ENCODE data around the gene QRICH2.
"Not testable (repeated sequence)": the region's sequence is repeated elsewhere in the genome, so short reads cannot be mapped to it uniquely, and the experiment has no call there.

QRICH2 gene

DNA sequence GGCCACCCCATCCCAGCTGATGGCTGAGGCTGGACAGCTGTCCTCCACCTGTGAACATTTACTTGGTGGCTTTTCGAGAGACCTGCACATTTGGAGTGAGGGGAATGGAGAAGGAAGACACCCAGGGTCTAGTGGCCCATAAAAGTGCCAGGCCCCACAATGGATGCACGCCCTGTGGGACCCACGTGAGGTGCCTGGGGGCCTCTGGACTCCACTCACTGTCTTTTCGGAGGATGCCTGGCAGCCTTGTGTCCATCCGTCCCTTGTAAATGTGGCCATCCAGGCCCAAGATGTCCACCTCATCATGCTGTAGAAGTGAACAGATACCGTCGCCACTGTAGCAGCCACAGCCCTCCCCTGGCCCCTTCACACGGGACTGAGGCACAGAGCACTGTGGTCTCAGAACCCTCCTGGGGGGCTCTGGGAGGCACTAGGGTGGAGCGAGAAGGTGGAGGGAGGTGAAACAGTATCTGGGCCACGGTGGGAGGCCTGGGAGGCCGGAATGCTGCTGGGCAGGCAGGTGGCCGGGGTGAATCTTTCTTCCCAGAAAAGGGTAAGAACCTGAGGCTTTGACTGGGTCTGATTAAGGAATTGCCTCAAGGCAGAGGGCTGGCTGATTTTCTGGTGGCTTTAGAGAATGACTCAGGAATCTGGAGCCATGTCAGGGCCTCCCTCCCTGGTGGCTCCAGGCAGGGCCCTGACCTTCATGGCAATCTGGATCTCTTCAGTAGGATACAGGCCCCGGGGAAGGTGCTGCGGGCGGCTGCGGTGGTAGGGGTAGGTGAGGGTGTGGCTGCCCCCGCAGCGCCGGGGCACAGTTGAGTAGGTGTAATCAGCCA lies 31.4 kb downstream of the QRICH2 start:
- DNase-seq: no peak

DNA sequence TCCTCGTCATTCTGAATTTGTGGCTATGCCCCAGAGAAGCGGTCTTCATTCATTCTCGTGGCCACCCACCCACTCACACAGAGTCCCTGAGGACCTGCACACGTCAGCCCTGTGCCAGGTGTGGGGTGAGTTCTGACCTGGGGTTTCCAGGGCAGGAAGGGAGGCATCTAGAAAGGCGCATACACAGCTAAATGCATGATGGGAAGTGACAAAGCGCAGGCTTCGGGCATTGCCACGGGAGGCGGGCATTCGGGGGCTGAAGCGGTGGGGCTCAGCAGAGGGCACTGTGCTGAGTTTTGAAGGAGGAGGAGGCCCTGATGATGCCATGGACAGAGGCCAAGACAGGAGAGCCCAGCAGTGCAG lies 32.0 kb downstream of the QRICH2 start:
- no peak for DNase-seq

DNA sequence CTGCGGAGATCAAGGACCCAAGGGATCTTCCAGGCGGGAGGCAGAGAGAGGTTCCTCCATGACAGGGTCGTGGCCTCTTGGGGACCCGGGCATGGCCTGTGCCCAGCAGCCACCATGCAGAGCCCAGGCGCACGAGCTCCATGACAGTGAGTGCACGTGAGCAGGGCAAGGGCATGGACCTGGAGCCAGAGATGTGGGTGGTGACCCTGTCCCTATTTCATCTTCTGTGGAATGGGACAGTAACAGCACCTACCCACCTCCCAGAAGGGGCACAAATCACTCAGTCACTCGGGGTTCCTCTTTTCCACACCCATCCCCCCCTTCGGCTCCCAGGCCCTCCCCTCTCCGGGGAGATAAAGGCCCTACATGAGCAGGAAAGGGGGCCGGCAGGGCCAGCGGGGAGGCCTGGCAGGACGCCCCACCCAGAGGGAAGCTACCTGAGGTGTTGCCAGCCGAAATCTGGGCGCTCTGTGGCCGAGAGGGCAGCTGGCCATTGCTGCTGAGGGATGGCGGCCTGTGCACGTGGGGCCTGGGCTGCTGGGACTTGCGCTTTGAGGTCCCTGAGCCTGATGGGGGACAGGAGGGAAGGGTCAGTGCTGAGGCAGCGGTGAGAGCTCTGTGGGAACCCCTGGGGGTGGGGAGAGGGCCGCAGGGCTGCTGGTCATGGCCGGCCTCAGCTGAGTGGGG lies 32.6 kb downstream of the QRICH2 start:
- DNase-seq: no peak

DNA sequence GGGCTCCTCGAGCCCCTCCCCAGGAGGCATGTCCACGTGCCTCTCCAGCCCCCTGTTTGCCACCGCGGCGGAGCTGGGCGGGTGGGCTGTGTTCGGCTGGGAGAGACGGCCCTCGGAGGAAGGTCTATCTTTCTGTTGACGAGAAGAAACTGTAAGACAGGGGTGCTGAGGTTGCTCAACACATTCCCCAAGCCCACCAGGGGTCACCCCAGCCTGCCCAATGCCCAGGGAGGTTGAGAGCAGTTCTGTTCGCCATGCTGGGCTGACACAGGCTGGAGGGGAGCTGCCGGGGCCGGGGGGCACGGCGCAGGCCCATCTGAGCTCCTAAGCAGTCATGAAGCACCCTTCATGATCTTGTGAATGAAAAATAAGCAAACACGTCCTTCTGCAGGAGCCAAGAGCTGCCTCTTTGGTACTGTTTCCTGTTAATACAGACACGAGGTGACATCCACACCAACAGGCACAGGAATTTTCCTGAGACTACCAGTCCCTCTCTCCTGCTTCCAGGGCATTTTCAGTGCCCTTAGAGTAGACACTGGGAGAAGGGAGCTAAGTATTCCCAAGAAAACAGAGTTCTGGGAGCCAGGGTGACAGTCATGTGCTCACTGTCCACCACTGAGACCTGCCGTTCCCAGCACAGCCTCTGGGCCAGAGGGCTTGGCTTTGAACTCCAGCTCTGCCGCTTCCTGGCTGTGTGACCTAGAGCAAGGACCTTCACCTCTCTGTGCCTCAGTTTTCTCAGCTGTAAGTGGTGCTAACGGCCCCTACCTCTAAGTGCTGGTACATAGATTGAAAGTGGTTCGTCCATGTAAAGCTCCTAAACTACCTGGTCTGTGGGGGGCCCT lies 33.7 kb downstream of the QRICH2 start:
- no peak for DNase-seq

GRCh38 chr17:76273445-76274111 lies 34.5 kb downstream of the QRICH2 start:
- no peak for DNase-seq

- peak; percentile 30 for DNase-seq
Observed at GRCh38 chr17:76272541-76273444, 35.3 kb downstream of the QRICH2 start.

GRCh38 chr17:76271669-76272540 lies 36.2 kb downstream of the QRICH2 start:
- DNase-seq: peak; percentile 65

DNA sequence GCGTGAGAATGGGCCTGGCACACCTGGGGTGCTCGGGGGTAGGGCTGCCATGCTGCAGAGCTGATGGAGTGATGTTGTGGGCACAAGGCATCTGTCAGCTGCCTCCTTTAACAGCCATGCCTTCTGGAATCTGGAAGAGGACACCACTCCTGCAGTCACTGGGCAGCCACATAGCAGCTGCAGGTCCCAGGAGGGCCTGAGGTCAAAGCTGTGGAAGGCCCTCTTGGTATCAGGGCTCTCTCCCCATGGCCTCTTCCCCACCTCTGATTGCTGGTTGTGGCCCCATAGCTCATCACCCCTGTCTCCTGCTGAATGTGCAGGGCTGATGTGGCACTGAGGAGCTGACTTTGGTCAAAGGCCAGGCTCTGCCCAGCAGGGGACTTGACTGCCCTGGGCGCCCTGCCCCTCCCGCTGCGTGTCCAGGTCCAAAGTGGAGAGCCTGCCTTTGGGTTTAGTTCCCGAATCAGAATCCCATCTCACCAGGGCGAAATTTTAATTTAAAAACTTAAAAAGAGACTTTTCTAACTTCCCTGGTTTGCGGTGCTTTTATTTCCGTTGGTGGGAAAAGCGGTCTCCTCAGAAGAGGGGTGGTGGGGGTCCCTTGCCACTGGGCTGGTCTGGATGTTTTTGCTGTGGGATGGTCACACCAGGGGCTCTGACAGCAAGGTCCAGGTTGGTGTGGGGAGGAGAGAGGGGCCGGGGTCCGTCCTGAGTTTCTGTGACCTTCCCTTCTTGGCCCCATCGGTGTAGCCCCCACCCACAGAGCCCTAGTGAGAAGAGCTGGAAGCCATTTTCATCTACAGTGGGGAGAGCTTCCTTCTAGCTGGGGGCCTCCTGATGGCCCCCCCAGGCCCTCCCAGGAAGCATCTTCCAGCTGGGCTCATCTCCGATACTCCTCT lies 37.1 kb downstream of the QRICH2 start:
- DNase-seq: no peak

GRCh38 chr17:76270127-76270592 lies 37.9 kb downstream of the QRICH2 start:
- no peak for DNase-seq

- DNase-seq: no peak
Observed at GRCh38 chr17:76268991-76269981, 38.8 kb downstream of the QRICH2 start.

GRCh38 chr17:76268015-76268749 lies 39.9 kb downstream of the QRICH2 start:
- peak; percentile 26 for DNase-seq

GRCh38 chr17:76267581-76268001 lies 40.5 kb downstream of the QRICH2 start:
- DNase-seq: not testable (repeated sequence)

GRCh38 chr17:76267051-76267576 lies 41.0 kb downstream of the QRICH2 start:
- no peak for DNase-seq

GRCh38 chr17:76266244-76266938 lies 41.7 kb downstream of the QRICH2 start:
- DNase-seq: peak; percentile 22

DNA sequence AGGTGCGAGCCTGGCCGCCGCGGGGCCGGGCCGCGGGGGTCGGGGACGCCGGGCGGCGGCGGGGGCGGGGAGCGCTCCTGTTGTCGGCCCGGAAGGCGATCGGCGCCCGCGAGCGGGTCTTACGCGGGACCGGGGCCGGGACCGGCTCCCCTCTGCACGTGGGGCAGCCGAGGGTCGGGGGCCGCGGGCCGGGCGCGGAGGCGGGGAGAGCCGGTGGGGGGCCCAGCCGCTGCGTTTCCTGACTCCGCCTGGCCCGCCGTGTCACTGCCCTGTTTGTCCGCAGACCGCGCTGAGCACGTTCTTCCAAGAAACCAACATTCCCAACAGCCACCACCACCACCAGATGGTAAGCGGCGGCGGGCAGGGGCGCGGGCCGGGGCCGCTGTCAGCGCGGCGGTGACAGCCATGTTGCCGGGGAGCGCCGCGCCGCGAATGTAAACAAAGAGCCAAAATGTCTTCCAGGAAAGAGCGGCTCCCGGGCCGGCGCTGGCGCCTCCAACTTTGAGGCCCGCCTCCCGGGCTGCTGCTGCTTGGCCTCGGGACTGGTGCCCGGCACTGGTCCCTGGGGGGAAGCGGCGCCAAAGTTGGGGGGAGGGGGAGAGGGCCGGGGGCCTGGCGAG lies 42.3 kb downstream of the QRICH2 start:
- peak; percentile 50 for DNase-seq
